Pancreas (tissue), 10 donors: ENCODE results near the gene RHOBTB1. TPM values are rescaled to one million over a fixed set of nuclear protein-coding genes. Genes with fewer than 3 reads are reported as not detected.

Experiments used
- ATAC-seq, 4 donors: fragments of 200-7000 bp; cut with Tn5 transposase; one replicate each; pipeline versions ENCODE4 v1.8.0 to v1.9.1; 2020; ENCODE audit warnings: mild to moderate bottlenecking in 4 of 4, moderate library complexity in 4 of 4
- DNase-seq, 6 donors: peaks; one replicate each; pipeline ENCODE4 v3.0.0-alpha.2; 2020
- FAIRE-seq: peaks from 2 replicates; lab custom pipeline; 2012; peaks lifted over from hg19 to GRCh38; lab: Jason Lieb, UNC
- H3K27ac ChIP-seq, 4 donors: fragments of 200-600 bp; sonication (generic); 1 replicate in 3 of 4; 2 replicates in 1 of 4; pipeline versions ENCODE4 v1.5.0 to v1.8.0; 2020
- H3K27me3 ChIP-seq, 4 donors: fragments of 200-600 bp; one replicate each; pipeline ENCODE4 v1.8.0; 2021
- H3K36me3 ChIP-seq, 3 donors: fragments of 200-600 bp; sonication (generic) in 1 of 3; one replicate each; pipeline versions ENCODE4 v1.5.0 to v1.8.0; 2020 to 2021
- H3K4me1 ChIP-seq, 3 donors: fragments of 200-600 bp; one replicate each; pipeline ENCODE4 v1.8.0; 2021
- H3K4me3 ChIP-seq, 4 donors: fragments of 200-600 bp; sonication (generic) in 2 of 4; one replicate each; pipeline versions ENCODE4 v1.5.0 to v1.8.0; 2020 to 2021
- H3K9me3 ChIP-seq, 4 donors: fragments of 200-600 bp; one replicate each; pipeline ENCODE4 v1.8.0; 2021
- WGBS, 2 donors: extraction: QIAGEN DNeasy Blood & Tissue Kit; methylation state at CpG; one replicate each; pipeline ENCODE4 v1.1.7; 2013; 5-methylcytosine and 5-hydroxymethylcytosine counted together
- intact Hi-C, 3 donors: fragments of 100-400 bp; cut with DNase I; formaldehyde crosslinking; loops; one replicate each; pipeline versions ENCODE4 v1.11.1 to v1.14.2; 2022
- polyA plus RNA-seq, 2 donors: library from polyadenylated mRNA; stranded (reverse); fragments of 200-250 nt; gene quantifications; one replicate each; pipeline ENCODE4 v1.2.3, GENCODE V29; 2013
- total RNA-seq, 6 donors: library from RNA; stranded (reverse); fragmentation: NEBNext Ultra II Directional in 4 of 6; extraction: Animal tissue kit (Norgen Biotek cat#: 25700) in 4 of 6; gene quantifications; one replicate each; pipeline versions ENCODE4 v1.2.1 to v1.2.4, GENCODE V29; 2021 to 2023
- TF ChIP-seq, protein P1 (sequence below), 4 donors: fragments of 200-600 bp; sonication (generic) in 3 of 4; IDR thresholded peaks; one replicate each; pipeline versions ENCODE4 v1.5.0 to v1.8.0; 2021; ENCODE audit warnings: antibody characterized with exemption in 4 of 4
- donor health status: healthy with polysubstance abuse.
- donor health status: DM: no; HTN: no; CAD: no; lungs with moderate emphysema.
- donor health status: DM: no; HTN: no; CAD: no.
- donor health status: control.
- donor health status: control.
- donor health status: Bipolar disorder and iron deficiency.
- donor health status: DM: yes; HTN: yes; CAD: no.
- donor health status: DM: no; HTN: no; CAD: no.
- donor health status: DM: no; HTN: no; CAD: no.
- donor health status: DM: yes; HTN: yes; CAD: no.

RHOBTB1 gene
- total and polyA plus RNA-seq, 8 donors = 4.0 to 11.3 (median 7.0) TPM

DNA sequence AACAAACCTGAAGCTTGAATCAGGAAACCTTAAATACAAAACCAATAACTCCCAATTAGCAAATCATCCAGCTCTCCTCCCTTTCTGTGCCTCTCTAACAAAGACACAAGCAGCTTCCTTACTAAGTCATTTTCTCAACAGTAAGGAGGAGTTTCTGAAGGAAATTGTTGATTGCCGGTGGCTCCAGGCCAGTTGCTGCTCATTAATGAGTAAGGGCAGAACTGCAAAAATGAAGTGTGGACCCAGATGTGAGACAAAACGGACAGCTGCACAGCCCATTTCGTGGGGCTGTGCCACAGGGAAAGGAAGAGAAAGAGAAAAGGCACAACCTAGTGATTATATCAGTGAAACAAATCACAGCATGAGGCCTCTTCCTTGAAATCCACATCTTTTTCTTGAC lies 42.8 kb upstream of the RHOBTB1 start:
- Histone ChIP-seq H3K4me1 (no peaks in the 10 kb centered on the region), H3K27ac (no peak overlapping the region), H3K4me3 (no peak overlapping the region), H3K36me3 (no peaks in the 10 kb centered on the region), H3K9me3 (no peaks in the 10 kb centered on the region), H3K27me3 (no peaks in the 10 kb centered on the region)
- intact Hi-C loops = no loop called here
- no peak for DNase-seq
- FAIRE-seq = no peak
- TF ChIP-seq, protein P1, sequence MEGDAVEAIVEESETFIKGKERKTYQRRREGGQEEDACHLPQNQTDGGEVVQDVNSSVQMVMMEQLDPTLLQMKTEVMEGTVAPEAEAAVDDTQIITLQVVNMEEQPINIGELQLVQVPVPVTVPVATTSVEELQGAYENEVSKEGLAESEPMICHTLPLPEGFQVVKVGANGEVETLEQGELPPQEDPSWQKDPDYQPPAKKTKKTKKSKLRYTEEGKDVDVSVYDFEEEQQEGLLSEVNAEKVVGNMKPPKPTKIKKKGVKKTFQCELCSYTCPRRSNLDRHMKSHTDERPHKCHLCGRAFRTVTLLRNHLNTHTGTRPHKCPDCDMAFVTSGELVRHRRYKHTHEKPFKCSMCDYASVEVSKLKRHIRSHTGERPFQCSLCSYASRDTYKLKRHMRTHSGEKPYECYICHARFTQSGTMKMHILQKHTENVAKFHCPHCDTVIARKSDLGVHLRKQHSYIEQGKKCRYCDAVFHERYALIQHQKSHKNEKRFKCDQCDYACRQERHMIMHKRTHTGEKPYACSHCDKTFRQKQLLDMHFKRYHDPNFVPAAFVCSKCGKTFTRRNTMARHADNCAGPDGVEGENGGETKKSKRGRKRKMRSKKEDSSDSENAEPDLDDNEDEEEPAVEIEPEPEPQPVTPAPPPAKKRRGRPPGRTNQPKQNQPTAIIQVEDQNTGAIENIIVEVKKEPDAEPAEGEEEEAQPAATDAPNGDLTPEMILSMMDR (IDR thresholded peaks at IDR 0.05) = no peak
- no peak for ATAC-seq
- 79 to 82% methylated on average over 3 of the region's 3 CpGs for whole genome bisulfite sequencing, 2 donors

DNA sequence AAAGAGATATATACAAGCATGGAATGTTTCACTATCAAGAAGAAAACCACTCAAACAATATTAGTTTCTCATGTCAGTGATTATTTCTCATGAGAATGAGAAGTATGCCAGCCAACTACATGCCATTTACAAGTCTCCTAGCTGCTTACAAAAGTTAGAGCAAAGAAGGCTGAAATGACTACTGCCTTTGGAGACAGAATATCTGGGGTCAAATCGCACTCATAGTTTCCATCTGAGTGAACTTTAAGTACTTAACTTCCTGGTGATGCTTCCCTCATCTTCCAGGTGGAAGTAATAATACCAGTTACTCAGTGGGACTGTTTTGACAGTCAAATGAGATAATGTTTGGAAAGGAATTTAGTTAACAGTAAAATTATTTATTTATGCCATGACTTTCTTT lies 42.0 kb upstream of the RHOBTB1 start:
- ATAC-seq (no peak), DNase-seq (no peak)
- no peak overlapping the region for H3K27ac ChIP-seq

DNA sequence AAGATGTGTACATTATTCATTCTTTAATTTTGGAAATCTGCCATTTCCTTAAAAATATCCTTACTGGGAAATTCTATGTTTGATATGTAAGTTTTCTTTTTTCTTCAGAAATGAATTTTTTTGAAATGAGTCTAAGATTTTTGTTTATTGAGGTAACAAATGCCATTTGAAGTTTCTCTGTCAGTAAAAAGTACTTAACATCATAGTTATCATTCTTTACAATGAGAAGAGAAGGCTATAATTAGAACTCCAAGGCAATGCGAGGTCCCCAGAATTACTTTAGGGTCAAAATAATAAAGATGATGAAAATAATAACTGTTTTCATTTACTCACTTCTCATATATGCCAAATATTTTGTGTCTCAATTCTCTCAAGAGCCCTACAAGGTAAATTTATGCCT lies 37.0 kb upstream of the RHOBTB1 start:
- H3K27ac ChIP-seq = no peak overlapping the region
- no peak for FAIRE-seq
- 86 to 93% methylated on average over 1 of the region's 1 CpG for WGBS, 2 donors
- no peak for DNase-seq
- TF ChIP-seq, protein P1 (IDR thresholded peaks at IDR 0.05) = no peak
- H3K4me1 ChIP-seq = peaks cover 13 to 38% (median 36%) of the 10 kb centered on the region in 3 donors
- H3K9me3 ChIP-seq = no peaks in the 10 kb centered on the region
- H3K4me3 ChIP-seq = no peak overlapping the region
- no peaks in the 10 kb centered on the region for H3K36me3 ChIP-seq
- no peaks in the 10 kb centered on the region for H3K27me3 ChIP-seq
- intact Hi-C loops = no loop called here
- no peak for ATAC-seq

More for the DNA sequence above, 42.0 kb upstream of the RHOBTB1 start:
- no peak for FAIRE-seq
- Histone ChIP-seq H3K9me3 (no peaks in the 10 kb centered on the region), H3K36me3 (no peaks in the 10 kb centered on the region), H3K27me3 (no peaks in the 10 kb centered on the region), H3K4me1 (no peaks in the 10 kb centered on the region), H3K4me3 (no peak overlapping the region)
- intact Hi-C loops = no loop called here
- WGBS, 2 donors = 92 to 97% methylated on average over 1 of the region's 1 CpG
- TF ChIP-seq, protein P1 (IDR thresholded peaks at IDR 0.05) = no peak

DNA sequence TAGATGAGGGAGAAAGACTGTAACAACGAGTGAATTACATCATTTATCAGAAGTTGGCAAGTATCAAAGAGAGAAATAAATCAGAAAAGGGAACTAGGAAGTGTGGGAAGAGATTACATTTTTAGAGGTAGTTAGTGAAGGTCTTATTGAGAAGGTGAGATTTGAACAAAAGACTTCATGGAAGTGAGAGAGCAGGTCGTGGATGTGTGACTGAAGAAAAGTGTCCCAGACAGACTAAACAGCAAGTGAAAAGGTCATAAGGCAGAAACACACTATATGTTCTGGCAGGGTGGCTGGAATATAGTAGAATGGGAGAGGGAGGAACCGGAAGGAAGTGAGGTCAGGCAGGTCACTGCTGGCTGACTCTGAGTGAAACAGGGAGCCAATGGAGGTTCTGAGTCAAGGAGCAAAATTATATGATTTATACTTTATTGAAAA lies 35.7 kb upstream of the RHOBTB1 start:
- Histone ChIP-seq H3K4me1 (peaks cover 22 to 52% (median 48%) of the 10 kb centered on the region in 3 donors), H3K27me3 (no peaks in the 10 kb centered on the region), H3K36me3 (no peaks in the 10 kb centered on the region), H3K9me3 (no peaks in the 10 kb centered on the region), H3K4me3 (no peak overlapping the region), H3K27ac (peak overlapping the region in 2 of 4 donors; percentile 60 to 73)
- FAIRE-seq = no peak
- 67 to 75% methylated on average over 3 of the region's 3 CpGs for WGBS, 2 donors
- no peak for DNase-seq
- TF ChIP-seq, protein P1 (IDR thresholded peaks at IDR 0.05) = no peak
- intact Hi-C loops = no loop called here
- no peak for ATAC-seq

DNA sequence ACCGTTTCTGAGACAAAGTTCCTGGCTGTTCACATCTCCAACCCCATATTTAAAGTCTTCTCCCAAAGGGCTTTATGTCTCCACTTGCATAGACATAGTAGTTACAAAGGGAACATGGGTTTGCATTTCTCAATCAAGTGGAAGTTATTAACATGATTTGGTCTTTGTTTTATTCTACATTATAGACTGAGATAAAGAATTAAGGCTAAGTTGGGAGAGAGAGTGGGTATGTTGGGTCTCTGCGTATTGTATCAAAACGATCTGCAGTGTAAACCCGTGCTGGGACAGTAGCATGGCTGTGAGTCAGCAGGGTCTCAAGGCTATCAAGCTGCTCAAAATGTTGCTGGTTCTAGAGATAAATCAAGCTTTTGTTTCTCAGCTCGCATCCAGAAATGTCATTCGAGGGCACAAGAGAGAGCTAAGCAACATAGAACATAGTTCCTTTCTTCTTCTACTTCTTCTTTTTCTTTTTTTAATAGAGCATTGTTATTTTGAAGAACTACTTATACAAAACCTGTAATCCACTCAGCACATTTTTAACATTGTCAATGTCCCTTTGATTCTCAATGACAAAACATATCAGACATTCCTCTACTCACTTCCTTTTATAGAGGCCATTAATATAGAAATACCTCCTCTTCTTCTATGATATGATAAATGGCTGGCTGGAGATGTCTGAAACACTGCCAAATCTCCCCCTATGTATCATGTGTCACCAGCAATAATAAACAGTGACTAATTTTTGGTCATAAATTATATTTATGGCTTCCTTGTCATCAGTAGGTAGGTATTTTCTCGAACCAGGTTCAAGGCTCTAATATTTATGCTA lies 34.5 kb upstream of the RHOBTB1 start:
- peak overlapping the region in 2 of 4 donors; percentile 1 to 10 for H3K4me3 ChIP-seq
- H3K27me3 ChIP-seq = no peaks in the 10 kb centered on the region
- H3K4me1 ChIP-seq = peaks cover 27 to 62% (median 60%) of the 10 kb centered on the region in 3 donors
- 17% methylated on average over 7 of the region's 7 CpGs for WGBS, 2 donors
- H3K9me3 ChIP-seq = no peaks in the 10 kb centered on the region
- H3K36me3 ChIP-seq = no peaks in the 10 kb centered on the region
- peak overlapping the region; percentile 33 to 73 (median 62) for H3K27ac ChIP-seq
- DNase-seq (peak in 3 of 6 donors; percentile 26 to 50 (median 27)), ATAC-seq (peak; percentile 76 to 82 (median 80)), FAIRE-seq (no peak)
- TF ChIP-seq, protein P1 (IDR thresholded peaks at IDR 0.05) = no peak
- intact Hi-C loops = no loop called here
